Mucosa of stomach (tissue), 1 donor: ENCODE results near the gene SF3B2.
"Not testable (repeated sequence)": the region's sequence is repeated elsewhere in the genome, so short reads cannot be mapped to it uniquely, and the experiment has no call there.

ENCODE experiments used
- H3K27me3 ChIP-seq: one replicate; pipeline ENCODE4 v1.7.0; 2013; ENCODE audit warnings: mild to moderate bottlenecking, low read length; ENCODE audit not compliant: control insufficient read depth, insufficient read depth
- H3K36me3 ChIP-seq: one replicate; pipeline ENCODE4 v1.7.0; 2013; ENCODE audit warnings: low read length; ENCODE audit not compliant: control insufficient read depth, insufficient read depth
- H3K4me1 ChIP-seq: one replicate; pipeline ENCODE4 v1.7.0; 2013; ENCODE audit warnings: mild to moderate bottlenecking, low read length; ENCODE audit not compliant: control insufficient read depth, insufficient read depth
- H3K4me3 ChIP-seq: one replicate; pipeline ENCODE4 v1.7.0; 2013; ENCODE audit warnings: low read length
- H3K9ac ChIP-seq: one replicate; pipeline ENCODE4 v1.7.0; 2013; ENCODE audit warnings: mild to moderate bottlenecking, low read length, moderate library complexity
- H3K9me3 ChIP-seq: one replicate; pipeline ENCODE4 v1.7.0; 2013; ENCODE audit warnings: mild to moderate bottlenecking, low read length, moderate library complexity; ENCODE audit not compliant: control insufficient read depth
- donor health status: Pancreatic carcinoma.

Gene SF3B2, protein sequence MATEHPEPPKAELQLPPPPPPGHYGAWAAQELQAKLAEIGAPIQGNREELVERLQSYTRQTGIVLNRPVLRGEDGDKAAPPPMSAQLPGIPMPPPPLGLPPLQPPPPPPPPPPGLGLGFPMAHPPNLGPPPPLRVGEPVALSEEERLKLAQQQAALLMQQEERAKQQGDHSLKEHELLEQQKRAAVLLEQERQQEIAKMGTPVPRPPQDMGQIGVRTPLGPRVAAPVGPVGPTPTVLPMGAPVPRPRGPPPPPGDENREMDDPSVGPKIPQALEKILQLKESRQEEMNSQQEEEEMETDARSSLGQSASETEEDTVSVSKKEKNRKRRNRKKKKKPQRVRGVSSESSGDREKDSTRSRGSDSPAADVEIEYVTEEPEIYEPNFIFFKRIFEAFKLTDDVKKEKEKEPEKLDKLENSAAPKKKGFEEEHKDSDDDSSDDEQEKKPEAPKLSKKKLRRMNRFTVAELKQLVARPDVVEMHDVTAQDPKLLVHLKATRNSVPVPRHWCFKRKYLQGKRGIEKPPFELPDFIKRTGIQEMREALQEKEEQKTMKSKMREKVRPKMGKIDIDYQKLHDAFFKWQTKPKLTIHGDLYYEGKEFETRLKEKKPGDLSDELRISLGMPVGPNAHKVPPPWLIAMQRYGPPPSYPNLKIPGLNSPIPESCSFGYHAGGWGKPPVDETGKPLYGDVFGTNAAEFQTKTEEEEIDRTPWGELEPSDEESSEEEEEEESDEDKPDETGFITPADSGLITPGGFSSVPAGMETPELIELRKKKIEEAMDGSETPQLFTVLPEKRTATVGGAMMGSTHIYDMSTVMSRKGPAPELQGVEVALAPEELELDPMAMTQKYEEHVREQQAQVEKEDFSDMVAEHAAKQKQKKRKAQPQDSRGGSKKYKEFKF

DNA sequence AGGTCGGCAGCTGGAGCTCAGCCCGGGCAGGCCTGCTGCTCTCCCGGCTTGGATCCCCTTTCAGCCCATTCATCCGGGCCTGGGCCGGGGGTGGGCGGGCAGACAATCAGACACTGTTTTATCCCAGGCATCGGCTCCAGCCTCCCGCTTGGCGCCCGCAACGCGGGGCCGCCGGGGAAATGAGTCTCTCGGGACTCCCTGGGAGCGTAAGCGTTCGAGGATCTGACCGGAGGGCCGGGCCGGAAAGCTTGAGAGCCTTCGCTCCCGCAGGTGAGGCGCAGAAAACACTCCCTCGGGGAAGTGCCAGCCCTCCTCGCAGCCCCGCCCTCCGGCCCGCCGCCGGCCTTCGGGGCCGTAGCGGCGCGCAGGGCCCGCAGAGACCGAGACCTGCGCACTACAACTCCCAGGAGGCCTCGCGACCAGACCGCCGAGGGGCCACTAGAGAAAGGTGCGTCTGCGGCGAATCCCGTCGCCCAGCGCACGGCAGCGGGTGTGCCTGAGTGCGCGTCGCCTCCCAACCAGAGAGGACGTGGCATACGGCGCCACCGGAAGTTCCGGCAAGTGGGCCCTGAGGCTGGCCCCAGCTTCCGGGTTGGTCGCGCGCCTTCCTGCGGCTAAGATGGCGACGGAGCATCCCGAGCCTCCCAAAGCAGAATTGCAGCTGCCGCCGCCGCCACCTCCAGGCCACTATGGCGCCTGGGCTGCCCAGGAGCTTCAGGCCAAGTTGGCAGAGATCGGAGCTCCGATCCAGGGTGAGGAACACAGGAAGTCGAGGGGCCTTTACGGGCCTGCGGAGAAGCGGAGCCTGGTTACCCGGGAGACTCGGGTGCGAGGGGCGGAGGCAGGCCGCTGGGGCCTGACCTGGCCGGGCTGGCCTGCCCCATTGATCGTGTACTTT lies at the start of gene SF3B2:
Gene SF3B2, plus strand, starts transcription at position 599 of the 898 bp plus-strand sequence. Its CDS starts 21 bp downstream, at position 620.
- H3K27me3 ChIP-seq = peaks cover 16% of the 10 kb centered on the region
- peak within 1 kb of the TSS; percentile 76 for H3K4me3 ChIP-seq
- peak within 1 kb of the TSS; percentile 95 for H3K9ac ChIP-seq
- H3K4me1 ChIP-seq = peaks cover 22% of the 10 kb centered on the region
- H3K9me3 ChIP-seq = no peaks in the 10 kb centered on the region
- peaks cover 13% of the 10 kb centered on the region for H3K36me3 ChIP-seq

DNA sequence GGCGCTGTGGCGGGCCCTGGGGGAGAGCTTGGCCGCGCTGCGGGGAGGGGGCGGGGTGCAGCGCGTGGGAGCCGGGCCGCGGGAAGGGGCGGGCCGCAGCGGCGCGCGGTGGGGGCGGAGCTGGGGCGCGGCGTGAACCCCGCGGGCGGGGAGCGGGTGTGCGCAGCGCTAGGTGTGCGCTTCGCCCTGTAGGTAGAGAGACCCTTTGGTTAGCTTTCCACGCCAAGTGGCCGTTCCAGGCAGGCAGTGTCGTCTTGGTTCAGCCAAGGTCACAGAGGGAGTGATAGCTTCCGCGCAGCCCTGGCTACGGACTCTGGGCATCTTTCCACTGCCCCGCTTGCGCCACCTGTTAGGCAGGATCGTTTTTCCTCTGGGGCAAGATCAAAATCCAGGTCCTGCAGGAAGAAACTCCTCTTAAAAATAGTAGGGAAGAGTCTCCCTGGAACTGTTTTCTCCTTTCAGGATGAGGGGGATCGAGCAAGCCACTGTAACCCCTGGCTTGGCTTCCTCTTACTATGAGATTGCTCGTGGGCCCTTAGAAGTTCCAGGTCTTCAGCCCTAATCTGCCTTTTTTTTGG lies 49.4 kb upstream of the SF3B2 start:
- H3K9ac ChIP-seq = peak overlapping the region; percentile 88
- H3K27me3 ChIP-seq = no peaks in the 10 kb centered on the region
- peaks cover 11% of the 10 kb centered on the region for H3K4me1 ChIP-seq
- peaks cover 9% of the 10 kb centered on the region for H3K36me3 ChIP-seq
- no peaks in the 10 kb centered on the region for H3K9me3 ChIP-seq
- H3K4me3 ChIP-seq = peak overlapping the region; percentile 98

DNA sequence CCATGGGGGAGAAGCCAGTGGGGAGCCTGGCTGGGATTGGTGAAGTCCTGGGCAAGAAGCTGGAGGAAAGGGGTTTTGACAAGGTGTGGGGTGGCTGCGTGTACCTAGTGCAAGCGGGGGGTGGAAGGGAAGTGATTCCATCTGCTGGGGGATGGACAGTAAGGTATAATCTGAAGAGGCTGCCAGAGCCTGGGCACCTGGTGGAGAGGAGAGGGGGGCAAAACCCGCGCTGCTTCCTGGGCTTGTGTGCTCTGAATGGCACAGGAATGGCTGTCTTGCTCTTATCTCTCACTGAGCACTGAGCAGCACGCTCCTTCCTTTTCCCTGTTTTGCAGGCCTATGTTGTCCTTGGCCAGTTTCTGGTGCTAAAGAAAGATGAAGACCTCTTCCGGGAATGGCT lies 48.9 kb upstream of the SF3B2 start:
- Histone ChIP-seq H3K27me3 (no peaks in the 10 kb centered on the region), H3K36me3 (peaks cover 9% of the 10 kb centered on the region), H3K4me3 (peak overlapping the region; percentile 98), H3K4me1 (peaks cover 11% of the 10 kb centered on the region), H3K9me3 (no peaks in the 10 kb centered on the region), H3K9ac (peak overlapping the region; percentile 88)

DNA sequence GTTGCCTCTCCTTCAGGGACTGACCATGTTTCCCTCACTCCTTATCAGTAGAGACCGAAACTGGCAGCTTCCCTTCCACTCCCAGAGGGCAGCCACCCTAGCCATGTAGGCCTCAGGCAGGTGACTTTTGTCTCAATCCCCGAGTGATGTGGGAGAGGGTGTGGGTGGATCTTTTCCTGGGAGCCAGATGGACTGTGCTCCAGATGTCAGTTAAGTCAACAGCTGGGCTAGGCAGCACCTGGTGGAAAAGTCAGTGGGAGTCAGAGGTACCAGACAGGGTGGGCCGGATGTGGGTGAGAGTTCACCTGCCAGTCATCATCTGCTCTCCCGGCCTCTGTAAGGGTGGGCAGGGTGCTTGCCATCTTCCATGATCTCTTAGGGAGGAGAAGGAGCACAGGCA lies 48.0 kb upstream of the SF3B2 start:
- Histone ChIP-seq H3K9ac (no peak overlapping the region), H3K36me3 (peaks cover 6% of the 10 kb centered on the region), H3K4me1 (peaks cover 11% of the 10 kb centered on the region), H3K9me3 (no peaks in the 10 kb centered on the region), H3K4me3 (no peak overlapping the region), H3K27me3 (no peaks in the 10 kb centered on the region)

DNA sequence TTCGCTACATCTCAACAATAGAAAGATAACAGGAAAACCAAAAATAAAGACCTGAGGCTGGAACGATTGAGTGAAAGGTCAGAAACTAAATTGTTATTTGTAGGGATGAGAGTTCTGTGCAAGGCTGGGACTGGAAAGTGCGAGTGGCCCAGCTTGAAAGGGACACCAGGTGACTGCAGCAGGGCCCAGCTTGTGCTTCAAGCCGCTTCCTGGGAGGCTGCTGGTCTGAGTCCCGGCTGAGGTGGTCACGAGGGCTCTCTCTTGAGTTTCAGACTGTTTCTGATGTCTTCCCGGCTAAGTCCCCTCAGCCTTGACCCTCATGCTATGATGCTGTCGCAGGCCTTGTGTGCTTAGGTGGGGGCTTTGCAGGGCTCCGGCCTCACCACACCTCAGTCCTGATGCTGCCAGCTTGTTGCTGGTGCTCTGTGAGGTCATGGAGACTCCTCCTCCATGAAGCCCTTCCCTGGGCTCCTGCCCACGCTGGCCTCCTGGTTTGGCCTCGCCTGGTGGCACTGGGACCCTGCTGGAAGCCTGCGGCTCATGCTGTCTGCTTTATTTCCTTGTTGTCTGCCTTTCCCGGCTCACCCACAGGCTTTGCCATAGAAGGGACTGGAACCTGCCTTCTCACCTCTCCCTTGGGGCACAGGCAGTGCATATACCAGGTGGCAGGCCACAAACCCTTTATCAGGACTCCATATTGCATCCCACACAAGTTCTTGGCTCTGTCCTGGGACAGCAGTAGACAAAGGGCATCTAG lies 45.9 kb upstream of the SF3B2 start:
- H3K9me3 ChIP-seq = no peaks in the 10 kb centered on the region
- no peak overlapping the region for H3K9ac ChIP-seq
- peaks cover 5% of the 10 kb centered on the region for H3K36me3 ChIP-seq
- peaks cover 4% of the 10 kb centered on the region for H3K4me1 ChIP-seq
- H3K27me3 ChIP-seq = peaks cover 14% of the 10 kb centered on the region
- H3K4me3 ChIP-seq = no peak overlapping the region

DNA sequence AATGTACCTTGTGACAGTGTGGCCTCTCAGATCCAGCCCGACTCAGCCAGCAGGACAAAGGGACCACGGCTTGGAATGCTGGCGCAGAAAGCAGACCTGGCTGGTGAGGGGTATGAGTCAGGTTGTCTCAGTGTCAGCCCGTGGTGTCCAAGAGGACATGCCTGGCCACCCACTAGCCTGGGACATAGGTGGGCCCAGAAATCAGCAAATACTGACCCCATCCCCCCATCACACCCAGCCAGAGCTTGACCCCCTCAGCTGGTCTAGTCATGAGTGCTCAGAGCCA lies 45.3 kb upstream of the SF3B2 start:
- Histone ChIP-seq H3K36me3 (peaks cover 5% of the 10 kb centered on the region), H3K4me1 (peaks cover 4% of the 10 kb centered on the region), H3K9me3 (no peaks in the 10 kb centered on the region), H3K27me3 (peaks cover 19% of the 10 kb centered on the region), H3K4me3 (no peak overlapping the region), H3K9ac (no peak overlapping the region)

DNA sequence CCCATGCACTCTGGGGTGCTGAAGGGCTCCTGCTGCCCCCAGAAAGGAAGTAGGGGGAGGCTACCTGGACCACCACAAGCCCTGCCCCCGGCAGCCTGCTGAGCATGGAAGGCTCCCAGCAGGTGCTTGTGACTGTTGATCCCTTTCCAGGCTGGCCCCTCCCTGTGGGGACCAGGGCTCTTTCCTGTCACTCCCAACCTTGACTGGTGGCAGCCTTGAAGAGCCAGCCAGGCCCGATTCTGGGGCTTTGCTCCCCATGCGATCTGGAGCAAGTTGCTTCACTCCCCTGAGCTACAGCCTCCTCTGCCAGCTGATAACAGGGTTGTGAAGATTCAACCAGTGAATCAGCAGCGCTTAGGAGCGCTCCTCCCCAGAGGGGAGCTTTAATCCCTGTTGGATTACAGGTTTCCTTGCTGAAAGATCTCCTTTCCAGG lies 44.9 kb upstream of the SF3B2 start:
- Histone ChIP-seq H3K27me3 (peaks cover 23% of the 10 kb centered on the region), H3K4me3 (no peak overlapping the region), H3K9ac (no peak overlapping the region), H3K36me3 (peaks cover 5% of the 10 kb centered on the region), H3K9me3 (no peaks in the 10 kb centered on the region), H3K4me1 (peaks cover 4% of the 10 kb centered on the region)

DNA sequence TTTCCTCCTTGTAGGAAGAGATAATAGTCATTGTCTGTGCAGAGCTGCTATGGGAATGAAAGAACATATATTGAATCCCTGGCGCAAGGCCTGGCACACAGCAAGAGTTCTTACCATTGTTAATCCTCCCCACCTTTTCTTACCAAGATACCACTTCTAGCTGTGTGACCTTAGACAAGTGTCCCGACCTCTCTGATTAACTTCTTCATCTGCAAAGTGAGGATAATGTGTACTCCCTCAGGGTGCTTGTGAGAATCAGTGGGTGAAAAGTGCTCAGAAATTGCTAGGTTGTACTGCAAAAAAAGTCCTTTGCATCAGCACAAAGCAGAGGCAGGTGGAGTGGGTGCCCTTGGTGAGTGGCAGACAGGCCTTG lies 44.1 kb upstream of the SF3B2 start:
- Histone ChIP-seq H3K4me3 (no peak overlapping the region), H3K4me1 (peaks cover 2% of the 10 kb centered on the region), H3K36me3 (peaks cover 5% of the 10 kb centered on the region), H3K9ac (no peak overlapping the region), H3K9me3 (no peaks in the 10 kb centered on the region), H3K27me3 (peaks cover 30% of the 10 kb centered on the region)

DNA sequence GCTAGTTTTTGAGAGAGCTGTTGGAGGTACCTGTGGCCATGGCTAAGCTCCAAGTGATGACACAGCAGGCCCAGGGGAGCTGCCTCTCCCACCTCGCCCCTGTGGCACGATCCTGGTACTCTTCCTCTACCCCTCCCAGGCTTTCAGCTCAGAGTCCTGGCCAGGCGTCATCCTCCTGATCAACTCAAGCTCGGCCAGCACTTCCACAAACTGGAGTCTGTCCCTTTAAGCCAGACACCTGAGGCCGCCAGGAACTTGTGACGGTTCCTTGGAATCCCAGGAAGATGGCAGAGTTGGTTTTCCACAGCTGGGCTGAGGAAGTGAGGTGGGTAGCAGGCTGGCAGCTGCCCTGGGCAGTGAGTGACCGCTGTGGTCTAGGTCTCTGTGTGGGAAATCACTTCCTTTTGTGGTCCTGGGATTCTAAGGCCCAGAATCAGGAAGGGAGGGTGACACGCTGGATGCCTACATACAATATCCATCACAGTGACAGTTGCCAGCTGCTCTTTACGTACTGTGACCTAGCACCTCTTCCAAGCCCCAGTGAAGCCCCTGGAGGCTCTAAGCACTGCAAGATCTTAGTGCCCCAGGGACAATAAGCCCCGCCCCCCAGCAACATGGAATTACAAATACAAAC lies 43.6 kb upstream of the SF3B2 start:
- H3K4me1 ChIP-seq = no peaks in the 10 kb centered on the region
- no peaks in the 10 kb centered on the region for H3K9me3 ChIP-seq
- no peak overlapping the region for H3K9ac ChIP-seq
- no peak overlapping the region for H3K4me3 ChIP-seq
- H3K27me3 ChIP-seq = peaks cover 35% of the 10 kb centered on the region
- H3K36me3 ChIP-seq = peaks cover 5% of the 10 kb centered on the region

DNA sequence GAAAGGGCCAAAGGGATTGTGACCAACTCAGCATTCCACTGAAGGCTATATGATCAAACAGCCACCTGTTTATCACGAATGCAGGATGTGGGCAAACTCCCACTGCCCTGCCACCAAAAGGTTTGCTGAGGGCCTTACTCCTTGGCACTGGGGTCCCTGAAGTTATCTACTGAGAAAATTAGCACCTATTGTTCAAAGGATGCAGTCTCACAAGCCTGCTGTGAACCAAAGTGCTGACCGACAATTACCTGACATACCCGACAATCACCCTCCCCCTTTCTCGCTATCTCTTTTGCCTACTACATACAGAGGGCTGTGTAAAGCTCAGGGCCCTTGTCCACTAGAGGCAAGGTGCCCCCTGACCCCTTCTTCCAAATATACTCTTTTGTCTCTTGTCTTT lies 42.1 kb upstream of the SF3B2 start:
- peaks cover 38% of the 10 kb centered on the region for H3K27me3 ChIP-seq
- not testable (repeated sequence) for H3K36me3 ChIP-seq, H3K4me3 ChIP-seq, H3K9ac ChIP-seq, H3K4me1 ChIP-seq, H3K9me3 ChIP-seq
